ENCODE measurements around the gene PLXNA2.

GRCh38 chr1:208156741-208157140, 87.4 kb downstream of the PLXNA2 start:
- TF ChIP-seq EZH2 (IDR thresholded peaks at IDR 0.05; ENCODE audit: borderline replicate concordance, low read depth, low read length, severe bottlenecking) = no peak
- TF ChIP-seq CTCF (IDR thresholded peaks at IDR 0.05; ENCODE audit: borderline replicate concordance, extremely low read depth, low read length, poor library complexity, severe bottlenecking) = no peak
